DOHH2 (cell line): ENCODE measurements around the gene SNX33.
"Not testable (repeated sequence)": the region's sequence is repeated elsewhere in the genome, so short reads cannot be mapped to it uniquely, and the experiment has no call there.

Source experiments
- H3F3A ChIP-seq: fragments of 200-600 bp; sonication (generic), shearing (Covaris generic); 2 replicates; pipeline ENCODE4 v1.6.0; 2016; ENCODE audit warnings: antibody characterized with exemption, mild to moderate bottlenecking; ENCODE audit not compliant: control insufficient read depth, insufficient read depth
- H3K27ac ChIP-seq: fragments of 200-600 bp; sonication (generic); 2 replicates; pipeline ENCODE4 v1.5.1; 2014; ENCODE audit warnings: low read depth, mild to moderate bottlenecking, low read length, moderate library complexity
- H3K27me3 ChIP-seq: fragments of 200-600 bp; sonication (generic); 2 replicates; pipeline ENCODE4 v1.6.1; 2014; ENCODE audit warnings: mild to moderate bottlenecking, low read length, mixed read lengths; ENCODE audit not compliant: control insufficient read depth
- H3K36me3 ChIP-seq: fragments of 200-600 bp; sonication (generic); 2 replicates; pipeline ENCODE4 v1.6.1; 2014; ENCODE audit warnings: mild to moderate bottlenecking, low read length, moderate library complexity, mixed read lengths; ENCODE audit not compliant: control insufficient read depth
- H3K4me1 ChIP-seq: fragments of 200-600 bp; sonication (generic); 2 replicates; pipeline ENCODE4 v1.6.1; 2014; ENCODE audit warnings: mild to moderate bottlenecking, low read length, mixed read lengths; ENCODE audit not compliant: control insufficient read depth
- H3K4me2 ChIP-seq: fragments of 200-600 bp; sonication (generic); 2 replicates; pipeline ENCODE4 v1.6.0; 2014; ENCODE audit warnings: mild to moderate bottlenecking, low read length, moderate library complexity
- H3K4me3 ChIP-seq: fragments of 200-600 bp; sonication (generic); 2 replicates; pipeline ENCODE4 v1.5.1; 2014; ENCODE audit warnings: mild to moderate bottlenecking, low read length, mixed read lengths
- H3K79me2 ChIP-seq: fragments of 200-600 bp; sonication (generic); 2 replicates; pipeline ENCODE4 v1.6.1; 2014; ENCODE audit warnings: mild to moderate bottlenecking, low read length, mixed read lengths; ENCODE audit not compliant: control insufficient read depth
- H3K9me2 ChIP-seq: fragments of 200-600 bp; sonication (generic); replicated peaks from 2 replicates; pipeline ENCODE4 v1.6.1; 2014; ENCODE audit warnings: mild to moderate bottlenecking, low read length, mixed read lengths; ENCODE audit not compliant: control insufficient read depth
- H3K9me3 ChIP-seq: fragments of 200-600 bp; sonication (generic); 2 replicates; pipeline ENCODE4 v1.6.1; 2014; ENCODE audit warnings: antibody characterized with exemption, low read length, mixed read lengths; ENCODE audit not compliant: control insufficient read depth, insufficient read depth
- H4K20me1 ChIP-seq: fragments of 200-600 bp; sonication (generic); 2 replicates; pipeline ENCODE4 v1.6.0; 2014; ENCODE audit warnings: low read depth, mild to moderate bottlenecking, antibody characterized with exemption, low read length, moderate library complexity; ENCODE audit not compliant: control insufficient read depth, insufficient read depth
- EZH2phosphoT487 ChIP-seq: fragments of 200-600 bp; sonication (generic); IDR thresholded peaks from 2 replicates; pipeline ENCODE4 v1.6.1; 2017; ENCODE audit warnings: borderline replicate concordance, mild to moderate bottlenecking, antibody characterized with exemption, low read length, moderate library complexity, mixed read lengths

SNX33 gene

GRCh38 chr15:75697523-75697922 lies 49.8 kb downstream of the SNX33 start:
- Histone ChIP-seq H4K20me1 (no peaks in the 10 kb centered on the region), H3K79me2 (no peaks in the 10 kb centered on the region), H3K27ac (no peak overlapping the region), H3K9me2 (no peaks in the 10 kb centered on the region), H3K36me3 (no peaks in the 10 kb centered on the region), H3K9me3 (no peaks in the 10 kb centered on the region), H3K27me3 (peaks cover 4% of the 10 kb centered on the region; the same call in 1 of the 2 replicates), H3K4me2 (no peak overlapping the region), H3K4me3 (no peak overlapping the region), H3F3A (no peaks in the 10 kb centered on the region), H3K4me1 (peaks cover 46% of the 10 kb centered on the region)
- no peak for TF ChIP-seq EZH2phosphoT487

DNA sequence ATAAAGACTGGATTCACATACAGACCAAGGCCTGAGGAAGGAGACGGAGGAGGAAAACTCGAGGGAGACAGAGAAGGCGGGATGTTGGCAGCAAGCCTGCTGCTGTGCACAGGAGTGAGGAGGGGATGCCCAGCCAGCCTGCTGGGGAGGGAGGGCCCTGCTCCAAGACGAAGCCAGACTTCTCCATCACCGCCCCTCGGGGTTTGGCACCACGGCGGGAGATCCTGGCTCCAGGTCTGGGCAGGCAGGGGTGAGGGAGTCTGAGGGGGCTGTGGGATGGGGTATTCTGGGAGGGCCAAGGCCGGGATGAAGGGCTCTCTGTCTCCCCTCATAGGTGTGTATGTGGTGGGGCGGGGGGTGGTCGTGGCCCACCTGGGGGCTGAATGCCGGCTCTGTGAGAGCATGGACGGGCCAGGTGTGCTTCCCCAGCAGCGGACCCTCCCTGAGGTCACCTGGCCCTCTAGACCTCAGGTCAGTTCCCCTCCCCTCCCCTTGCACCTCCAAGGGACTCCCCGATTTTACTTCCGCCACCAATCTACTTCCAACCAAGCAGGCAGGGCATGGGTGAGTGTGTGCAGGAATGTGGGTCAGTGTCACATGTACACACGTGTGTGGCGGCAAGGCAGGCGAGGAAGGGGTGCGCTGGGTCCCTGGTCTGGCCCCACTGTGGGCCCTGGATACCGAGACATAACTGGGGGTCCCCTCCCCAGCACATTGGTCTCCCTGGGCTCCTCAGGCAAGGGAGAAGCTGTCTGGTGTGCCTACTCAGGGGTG lies 50.4 kb downstream of the SNX33 start:
- not testable (repeated sequence) for H3K79me2 ChIP-seq, H3K9me3 ChIP-seq, H3K27ac ChIP-seq, H4K20me1 ChIP-seq, H3K27me3 ChIP-seq, H3F3A ChIP-seq, H3K4me2 ChIP-seq, H3K36me3 ChIP-seq, H3K4me3 ChIP-seq, H3K9me2 ChIP-seq
- H3K4me1 ChIP-seq, result peaks cover 46% of the 10 kb centered on the region

DNA sequence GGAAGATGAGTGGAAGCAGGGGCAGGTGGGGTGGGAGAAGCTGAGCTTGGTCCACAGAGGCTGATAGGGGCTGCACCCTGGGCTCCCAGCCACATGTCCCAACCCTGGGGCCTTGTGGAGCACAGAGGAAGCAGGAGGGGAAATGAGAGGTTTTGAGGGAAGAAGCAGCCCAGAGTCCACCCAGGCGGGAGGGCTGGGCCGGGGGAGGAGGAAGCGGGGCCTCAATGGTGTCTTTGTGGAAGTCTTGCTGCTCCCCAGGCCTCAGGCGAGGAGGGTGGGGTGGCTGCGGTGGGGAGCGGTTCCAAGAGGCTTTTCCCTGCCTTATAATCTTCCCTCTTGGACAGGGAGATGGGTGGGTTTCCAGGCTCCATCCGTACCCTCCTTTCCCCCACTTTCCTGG lies 51.8 kb downstream of the SNX33 start:
- peaks cover 39% of the 10 kb centered on the region for H3K4me1 ChIP-seq
- peak overlapping the region; percentile 17; the same call in 1 of the 2 replicates for H3K4me2 ChIP-seq
- H3K27me3 ChIP-seq, H3K79me2 ChIP-seq, H3K9me2 ChIP-seq, H4K20me1 ChIP-seq, H3F3A ChIP-seq, H3K27ac ChIP-seq, H3K36me3 ChIP-seq, H3K9me3 ChIP-seq, H3K4me3 ChIP-seq: not testable (repeated sequence)

DNA sequence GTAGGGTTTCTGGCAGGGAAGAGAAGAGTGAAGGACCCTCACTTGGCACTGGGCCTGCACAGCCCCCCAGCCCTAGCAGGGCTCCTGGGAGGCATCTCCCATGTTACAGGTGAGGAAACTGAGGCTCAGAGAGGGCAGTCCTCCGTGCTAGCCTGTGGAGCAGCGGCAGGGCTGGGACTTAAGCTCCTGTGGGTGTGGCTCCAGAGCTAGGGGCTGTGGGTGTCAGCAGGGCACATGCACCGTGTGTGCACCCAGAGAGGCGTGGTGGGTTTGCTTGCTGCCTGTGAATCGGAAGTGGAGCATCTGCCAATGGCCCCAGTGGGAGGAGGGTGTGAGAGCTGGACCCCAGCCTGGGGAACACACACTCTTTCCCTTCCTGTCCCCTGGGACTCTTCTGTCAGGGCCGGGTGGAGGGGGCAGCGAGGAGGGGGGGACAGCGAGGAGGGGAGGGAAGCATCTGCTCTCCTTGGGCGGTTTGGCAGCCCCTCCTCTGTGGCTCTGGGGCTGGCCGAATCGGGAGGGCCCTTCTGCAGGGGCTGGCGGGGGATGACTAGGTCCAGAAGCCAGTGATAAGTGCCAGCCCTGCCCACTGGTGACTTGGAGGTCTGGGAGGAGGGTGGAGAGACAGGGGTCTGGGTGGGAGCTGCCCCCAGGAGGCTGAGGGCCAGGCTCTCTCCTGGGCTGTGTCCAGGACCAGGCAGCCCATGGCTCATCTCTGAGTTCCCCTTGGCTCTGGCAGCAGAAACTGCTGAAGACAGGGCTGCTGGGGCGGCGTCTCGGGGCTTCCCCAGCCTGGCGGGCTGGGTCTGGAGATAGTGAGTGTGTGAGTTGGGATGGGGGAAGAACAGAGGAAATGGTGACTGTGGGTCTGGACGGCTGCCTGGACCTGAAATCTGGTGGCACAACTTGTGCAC lies 52.5 kb downstream of the SNX33 start:
- not testable (repeated sequence) for H3K27ac ChIP-seq, H4K20me1 ChIP-seq, H3K9me2 ChIP-seq, H3K79me2 ChIP-seq, H3K36me3 ChIP-seq, H3F3A ChIP-seq, H3K9me3 ChIP-seq, H3K4me3 ChIP-seq, H3K27me3 ChIP-seq
- Histone ChIP-seq H3K4me2 (peak overlapping the region; percentile 45; the same call in 1 of the 2 replicates), H3K4me1 (peaks cover 32% of the 10 kb centered on the region)

GRCh38 chr15:75701071-75702003 lies 53.6 kb downstream of the SNX33 start:
- not testable (repeated sequence) for H3K9me2 ChIP-seq, H3K4me2 ChIP-seq, H3K36me3 ChIP-seq, H3K79me2 ChIP-seq, H3K9me3 ChIP-seq, H4K20me1 ChIP-seq, H3F3A ChIP-seq, H3K27me3 ChIP-seq, H3K4me3 ChIP-seq, H3K27ac ChIP-seq
- H3K4me1 ChIP-seq, result peaks cover 21% of the 10 kb centered on the region
